GF-D8 (cell line): Measurements from ENCODE around the gene KCNJ14.

Source experiments
- DNase-seq: peaks from one replicate; lab custom pipeline; 2025; lab: John Stamatoyannopoulos, UW

Gene KCNJ14

GRCh38 chr19:48445606-48446481 lies 9.5 kb upstream of the KCNJ14 start, which contains the start of gene GRWD1:
TSS of gene GRWD1 (plus strand) at chr19:48445983. CDS start at chr19:48446006, 23 bp downstream.
- DNase-seq, result peak; percentile 96

DNA sequence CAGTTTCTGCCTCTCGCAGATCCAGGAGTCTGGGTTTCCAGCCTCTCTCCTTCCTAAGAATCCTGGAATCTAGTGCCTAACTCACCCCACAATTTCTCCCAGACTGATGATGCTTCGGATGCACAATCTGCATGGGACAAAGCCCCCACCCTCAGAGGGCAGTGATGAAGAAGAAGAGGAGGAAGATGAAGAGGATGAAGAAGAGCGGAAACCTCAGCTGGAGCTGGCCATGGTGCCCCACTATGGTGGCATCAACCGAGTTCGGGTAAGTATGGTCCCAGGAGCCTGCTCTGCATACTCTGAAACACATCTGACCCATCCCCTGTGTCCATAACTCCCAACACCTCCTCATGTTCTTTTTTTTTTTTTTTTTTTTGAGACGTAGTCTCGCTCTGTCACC lies 8.8 kb upstream of the KCNJ14 start:
- DNase-seq, result no peak

DNA sequence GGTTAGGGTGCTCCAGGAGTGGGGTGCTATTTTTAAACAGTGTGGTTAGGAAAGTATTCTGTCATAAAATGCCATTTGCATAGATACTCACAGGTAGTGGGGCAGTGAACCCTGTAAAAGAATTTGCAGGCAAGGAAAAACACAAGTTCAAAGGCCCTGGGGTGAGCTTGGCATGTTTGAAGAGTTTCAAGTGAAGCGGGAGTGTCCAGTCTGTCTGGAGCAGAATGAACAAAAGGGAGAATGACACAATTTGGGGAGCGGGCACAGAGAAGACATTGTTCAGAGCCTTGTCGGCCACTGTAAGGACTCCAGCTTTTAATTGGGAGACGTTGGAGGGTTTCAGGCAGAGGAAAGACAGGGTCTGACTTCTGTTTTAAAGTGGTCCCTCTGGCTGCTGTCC lies 6.8 kb upstream of the KCNJ14 start:
- no peak for DNase-seq

DNA sequence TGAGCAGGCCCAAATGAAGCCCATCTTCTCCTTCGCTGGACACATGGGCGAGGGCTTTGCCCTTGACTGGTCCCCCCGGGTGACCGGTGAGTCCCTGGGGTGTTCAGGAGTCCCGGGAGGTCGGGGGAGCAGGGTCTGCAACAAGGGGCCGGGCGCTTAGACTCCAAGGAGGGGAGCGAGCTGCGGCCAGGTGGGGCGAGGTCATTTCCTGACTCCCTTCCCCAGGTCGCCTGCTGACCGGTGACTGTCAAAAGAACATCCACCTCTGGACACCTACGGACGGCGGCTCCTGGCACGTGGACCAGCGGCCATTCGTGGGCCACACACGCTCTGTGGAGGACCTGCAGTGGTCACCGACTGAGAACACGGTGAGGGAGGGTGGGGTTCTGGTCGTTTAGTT lies 4.9 kb upstream of the KCNJ14 start:
- no peak for DNase-seq

DNA sequence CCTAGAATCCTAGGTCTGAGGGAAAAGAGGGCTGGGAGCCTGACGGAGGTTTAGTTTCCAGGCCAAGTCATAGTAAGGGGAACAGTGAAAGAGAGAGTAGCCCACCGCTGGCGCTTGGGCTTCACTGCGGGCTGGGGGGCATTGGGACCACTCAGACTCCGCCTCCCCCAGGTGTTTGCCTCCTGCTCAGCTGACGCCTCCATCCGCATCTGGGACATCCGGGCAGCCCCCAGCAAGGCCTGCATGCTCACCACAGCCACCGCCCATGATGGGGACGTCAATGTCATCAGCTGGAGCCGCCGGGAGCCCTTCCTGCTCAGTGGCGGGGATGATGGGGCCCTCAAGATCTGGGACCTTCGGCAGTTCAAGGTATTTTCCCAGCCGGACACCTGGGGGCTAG lies 4.5 kb upstream of the KCNJ14 start:
- no peak for DNase-seq

DNA sequence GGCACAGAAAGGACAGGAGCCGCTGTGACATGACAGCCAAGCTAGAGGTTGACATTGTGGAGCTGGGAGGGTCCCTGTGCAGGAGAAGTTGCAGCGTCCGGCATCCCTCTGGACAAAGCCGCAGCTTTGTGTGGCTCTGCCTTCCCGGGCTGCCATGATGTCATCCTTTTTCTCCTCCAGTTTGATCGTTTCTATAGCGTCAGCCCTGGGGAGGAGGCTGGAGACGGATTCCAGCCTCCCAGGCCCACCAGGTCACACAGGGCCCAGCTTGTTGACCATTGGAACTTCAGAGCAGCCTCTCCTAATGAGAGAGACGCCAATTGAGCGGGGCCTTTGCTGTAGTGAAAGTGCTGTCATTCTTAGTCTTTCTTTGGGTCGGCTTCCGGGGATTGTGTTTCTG lies 3.8 kb upstream of the KCNJ14 start:
- no peak for DNase-seq

GRCh38 chr19:48452289-48453190 lies 2.8 kb upstream of the KCNJ14 start:
- no peak for DNase-seq

DNA sequence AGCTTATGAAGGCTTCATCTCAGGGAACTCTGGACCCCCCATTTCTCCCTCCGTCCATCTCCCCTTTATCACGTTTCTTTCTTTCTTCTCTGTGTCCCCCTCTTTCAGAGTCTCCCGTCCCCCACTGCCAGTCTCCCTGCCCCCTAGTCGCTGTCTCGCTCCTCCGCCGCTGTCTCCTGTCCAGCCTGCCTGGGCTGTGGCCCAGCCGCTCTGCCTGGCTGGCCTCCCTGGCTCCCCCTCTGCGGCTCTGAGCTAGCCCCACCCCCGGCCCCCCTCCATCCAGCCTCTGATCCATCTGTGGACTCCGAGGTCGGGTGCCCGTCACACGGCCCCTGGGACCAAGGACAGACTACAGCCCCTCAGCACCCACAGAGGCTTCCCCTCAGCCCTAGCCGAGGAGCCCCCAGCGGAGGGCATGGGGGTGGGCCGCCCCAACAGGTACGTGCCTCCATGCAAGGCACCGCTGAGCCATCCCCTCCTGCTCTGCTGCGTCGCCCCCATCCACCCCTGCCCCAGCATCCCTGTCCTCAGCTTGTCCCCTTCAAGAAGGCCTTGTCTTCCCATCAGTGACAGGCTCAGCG lies 1.1 kb upstream of the KCNJ14 start:
- no peak for DNase-seq

GRCh38 chr19:48455908-48456562 lies 661 bp downstream of the KCNJ14 start:
- DNase-seq, result no peak

- no peak for DNase-seq
These were observed 1.5 kb downstream of the KCNJ14 start for GRCh38 chr19:48456864-48457263.

- no peak for DNase-seq
These were observed 2.6 kb downstream of the KCNJ14 start for GRCh38 chr19:48458016-48458415.

GRCh38 chr19:48461651-48461981 lies 6.2 kb downstream of the KCNJ14 start:
- no peak for DNase-seq

GRCh38 chr19:48461982-48462655 lies 6.7 kb downstream of the KCNJ14 start:
- DNase-seq, result no peak

DNA sequence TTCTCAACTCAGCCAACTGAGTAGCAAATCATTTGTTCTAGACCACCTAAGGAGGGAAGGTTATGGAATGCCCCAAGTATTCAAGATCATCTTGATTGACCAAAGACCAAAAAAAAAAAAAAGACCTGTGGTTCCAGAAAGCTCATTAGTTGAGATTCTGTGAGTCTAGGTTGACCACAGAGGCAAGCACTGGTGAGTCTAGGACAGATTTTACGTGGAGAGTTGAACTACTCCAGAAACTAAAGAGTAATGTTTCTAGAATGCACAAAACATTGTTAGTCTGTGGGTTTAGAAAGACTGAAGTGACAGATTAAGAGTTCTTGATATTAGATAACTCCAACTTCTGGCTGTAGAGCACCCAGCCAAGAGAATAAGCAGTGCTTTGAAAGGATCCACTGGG lies 9.8 kb downstream of the KCNJ14 start:
- DNase-seq, result no peak

- no peak for DNase-seq
These were observed 11.4 kb downstream of the KCNJ14 start for GRCh38 chr19:48466561-48467325.

DNA sequence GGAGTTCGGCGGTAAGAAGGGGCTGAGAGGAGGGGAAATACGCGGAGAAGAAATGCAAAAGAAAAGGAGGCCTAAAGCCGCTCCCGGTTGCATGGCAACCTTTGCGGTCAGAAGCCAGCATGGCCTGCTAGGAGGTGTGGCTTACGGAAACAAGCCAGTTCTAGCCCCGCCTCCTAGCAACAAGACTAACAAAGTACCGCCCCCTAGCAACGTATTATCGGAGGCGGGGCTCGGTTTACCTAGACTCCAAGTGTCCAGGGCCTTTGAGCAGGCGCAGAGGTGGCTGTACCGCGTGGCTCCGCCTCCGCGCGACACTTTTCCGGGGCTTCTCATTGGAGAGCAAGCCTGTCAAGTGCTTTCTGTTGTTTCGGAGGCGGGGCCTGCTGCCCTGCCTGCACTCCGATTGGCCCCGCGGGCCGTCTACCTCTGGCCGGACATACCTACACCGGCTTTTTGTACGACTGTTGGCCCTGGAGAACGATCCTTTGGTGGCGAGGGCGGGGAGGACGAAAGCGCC lies 13.5 kb downstream of the KCNJ14 start:
- peak; percentile 99 for DNase-seq

- DNase-seq, result no peak
These were observed 14.0 kb downstream of the KCNJ14 start, which contains the start of gene CYTH2 for GRCh38 chr19:48469289-48469881. TSS of gene CYTH2 (plus strand) at chr19:48469369. CDS start at chr19:48469508, 139 bp downstream.

DNA sequence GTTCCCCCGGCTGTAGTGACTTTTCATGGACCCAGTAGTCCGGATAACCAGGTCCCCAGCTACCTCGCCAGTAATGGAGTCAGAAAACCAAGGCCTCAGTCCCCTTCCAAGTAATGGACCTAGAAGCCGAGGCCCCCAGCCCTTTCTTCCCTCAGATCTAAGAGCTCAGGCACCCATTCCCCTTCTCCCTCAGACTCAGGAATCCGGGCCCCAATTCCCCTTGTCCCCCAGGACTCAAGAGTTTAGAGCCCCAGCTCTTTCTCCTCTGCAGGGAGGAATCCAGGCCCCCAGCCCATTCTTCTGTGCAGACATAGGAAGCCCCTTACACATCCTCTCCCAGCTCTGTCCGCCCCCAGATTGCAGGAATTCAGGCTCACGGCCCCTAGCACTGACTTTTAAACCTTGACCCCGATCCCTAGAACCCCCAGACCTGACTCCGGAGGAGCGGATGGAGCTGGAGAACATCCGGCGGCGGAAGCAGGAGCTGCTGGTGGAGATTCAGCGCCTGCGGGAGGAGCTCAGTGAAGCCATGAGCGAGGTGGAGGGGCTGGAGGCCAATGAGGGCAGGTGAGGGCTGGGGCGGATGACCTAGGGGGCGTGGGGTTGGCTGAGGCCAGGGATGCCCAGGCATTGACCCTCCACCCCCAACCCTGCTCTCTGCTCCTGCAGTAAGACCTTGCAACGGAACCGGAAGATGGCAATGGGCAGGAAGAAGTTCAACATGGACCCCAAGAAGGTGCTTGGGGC lies 14.7 kb downstream of the KCNJ14 start:
- DNase-seq, result no peak

- no peak for DNase-seq
These were observed 15.5 kb downstream of the KCNJ14 start for GRCh38 chr19:48470856-48471255.
